Measurements from ENCODE around the gene MLPH.

Gene MLPH

GRCh38 chr2:237572021-237572741 is 85.1 kb downstream of the MLPH start:
- peak; percentile 34 for DNase-seq

GRCh38 chr2:237572742-237573101 is 85.7 kb downstream of the MLPH start:
- DNase-seq, result no peak

- no peak for DNase-seq
Measured at GRCh38 chr2:237573721-237574415, 86.8 kb downstream of the MLPH start.

- no peak for DNase-seq
Measured at GRCh38 chr2:237574467-237574866, 87.4 kb downstream of the MLPH start.

DNA sequence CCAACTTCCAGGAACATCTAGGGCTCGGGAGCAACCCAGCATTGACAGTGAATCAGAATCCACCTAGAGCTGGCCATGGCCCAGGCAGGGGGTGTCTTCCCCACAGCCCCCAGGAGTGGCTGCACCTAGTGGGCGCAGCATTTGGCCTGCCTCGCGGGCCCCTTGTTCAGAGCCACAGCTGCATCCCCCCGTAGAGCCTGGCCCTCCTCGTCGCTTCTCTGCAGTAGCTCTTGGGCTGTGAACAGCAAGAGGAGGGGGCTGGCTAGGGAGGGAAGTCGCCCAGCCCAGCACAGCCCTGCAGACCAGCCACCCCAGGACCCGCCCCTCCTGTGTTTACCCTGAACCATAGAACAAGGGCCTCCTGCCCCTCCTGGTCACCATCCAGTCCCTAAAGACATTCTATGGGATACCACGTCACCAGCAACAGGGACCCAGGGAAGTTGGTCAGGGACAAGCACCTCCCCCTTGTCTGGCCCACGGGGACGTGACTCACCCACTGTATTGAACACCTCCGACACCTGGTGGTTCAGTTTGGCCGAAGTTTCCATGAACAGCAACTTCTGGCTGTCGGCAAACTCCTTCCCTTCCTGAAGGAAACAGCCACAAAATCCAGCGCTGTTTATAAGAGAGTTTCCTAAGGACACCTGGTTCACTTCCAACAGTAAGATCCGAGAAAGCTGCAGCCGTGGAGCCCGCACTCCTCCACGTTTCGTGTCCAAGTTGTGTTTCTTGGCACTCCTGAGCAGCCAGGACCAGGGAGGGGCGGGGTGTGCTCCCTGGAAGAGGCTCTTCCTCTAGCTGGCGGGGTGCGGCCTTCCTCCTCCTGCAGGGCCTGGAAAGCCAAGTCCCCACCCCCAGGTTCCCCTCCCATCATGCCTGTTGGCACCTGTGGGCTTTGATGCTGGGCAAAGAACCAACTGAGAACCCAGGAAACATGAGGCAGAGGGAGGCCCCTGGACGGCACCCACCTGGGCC is 88.1 kb downstream of the MLPH start:
- DNase-seq, result no peak

DNA sequence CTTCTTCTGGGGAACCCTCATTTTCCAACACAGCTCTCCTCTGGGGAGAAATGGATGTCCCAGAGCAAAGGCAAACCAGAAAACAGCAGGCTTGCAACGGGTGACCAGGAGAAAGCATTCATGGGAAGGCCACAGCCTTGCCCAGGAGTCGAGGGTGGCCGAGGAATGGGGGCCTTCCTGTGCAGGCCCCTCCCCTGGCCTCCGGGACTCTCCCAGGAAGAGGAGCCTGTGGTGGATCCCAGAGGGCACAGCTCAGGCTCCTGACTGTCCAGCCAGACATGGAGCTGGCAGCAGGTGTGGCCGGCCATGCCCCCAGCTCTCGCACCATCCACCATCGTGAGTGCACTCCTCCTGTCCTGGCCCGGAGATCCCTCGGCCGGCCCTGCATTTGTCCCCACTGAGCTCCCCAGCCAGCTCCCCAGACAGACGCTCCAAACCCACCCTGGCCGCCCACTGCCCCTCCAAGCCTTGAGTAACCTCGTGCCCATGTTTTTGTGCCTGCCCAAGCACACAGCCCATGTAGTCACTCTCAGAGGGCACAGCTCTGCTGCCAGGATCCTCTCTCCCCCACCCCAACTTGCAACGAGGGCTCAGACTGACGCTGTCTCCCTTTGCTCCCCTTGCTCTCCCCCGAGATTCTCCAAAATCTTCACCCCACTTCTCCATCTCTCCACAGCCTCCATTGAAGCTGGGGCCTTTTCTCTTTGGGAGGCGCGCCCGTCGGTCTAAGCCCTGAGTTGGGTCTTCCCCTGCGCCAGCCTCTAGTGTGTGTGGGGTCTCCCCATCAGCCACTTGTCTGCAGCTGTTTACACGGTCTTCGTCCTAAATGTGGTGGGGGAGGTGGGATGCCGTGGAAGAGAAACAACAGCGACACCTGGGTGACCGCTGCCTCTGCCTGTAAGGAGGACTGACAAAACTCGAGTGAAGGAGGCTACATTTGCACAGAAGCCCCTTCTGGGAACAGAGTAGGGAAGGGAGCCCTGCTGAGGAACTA is 89.1 kb downstream of the MLPH start:
- no peak for DNase-seq

DNA sequence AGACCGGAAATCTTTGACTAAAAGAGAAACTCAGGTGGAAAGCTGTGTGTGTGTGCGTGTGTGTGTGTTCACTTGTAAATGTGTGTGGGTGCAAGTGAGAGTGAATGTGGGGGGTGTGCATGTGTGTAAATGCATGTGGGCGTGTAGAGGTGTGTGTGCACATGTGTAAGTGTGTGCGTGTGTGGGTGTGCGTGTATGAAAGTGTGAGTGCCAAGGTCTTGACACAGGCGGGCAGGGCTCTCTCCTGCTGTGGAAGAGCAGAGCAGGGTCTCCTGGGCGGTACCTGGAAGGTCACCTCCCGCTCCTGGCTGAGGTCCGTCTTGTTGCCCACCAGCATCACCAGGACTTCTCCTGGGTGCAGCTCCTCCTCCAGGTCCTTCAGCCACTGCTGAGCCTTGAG is 89.9 kb downstream of the MLPH start:
- DNase-seq, result no peak

DNA sequence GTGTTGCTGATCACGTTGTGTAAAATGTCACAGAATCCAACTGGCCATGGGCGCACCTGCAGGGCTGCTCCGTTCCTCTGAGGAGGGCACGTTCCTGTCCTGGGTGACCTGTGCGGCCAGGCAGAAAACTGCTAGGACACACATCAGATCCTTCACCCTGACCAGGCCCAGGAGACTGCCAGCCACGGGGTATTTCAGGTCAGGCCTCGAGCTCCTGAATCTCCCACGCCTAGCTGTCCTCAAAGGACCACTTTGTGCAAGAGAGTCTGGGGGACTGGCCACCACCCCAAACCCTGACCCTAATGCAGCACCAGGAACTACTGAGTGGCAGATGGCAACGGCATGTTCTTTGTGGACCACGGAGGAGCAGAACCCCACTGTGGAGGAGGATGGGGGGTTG is 90.4 kb downstream of the MLPH start:
- no peak for DNase-seq

DNA sequence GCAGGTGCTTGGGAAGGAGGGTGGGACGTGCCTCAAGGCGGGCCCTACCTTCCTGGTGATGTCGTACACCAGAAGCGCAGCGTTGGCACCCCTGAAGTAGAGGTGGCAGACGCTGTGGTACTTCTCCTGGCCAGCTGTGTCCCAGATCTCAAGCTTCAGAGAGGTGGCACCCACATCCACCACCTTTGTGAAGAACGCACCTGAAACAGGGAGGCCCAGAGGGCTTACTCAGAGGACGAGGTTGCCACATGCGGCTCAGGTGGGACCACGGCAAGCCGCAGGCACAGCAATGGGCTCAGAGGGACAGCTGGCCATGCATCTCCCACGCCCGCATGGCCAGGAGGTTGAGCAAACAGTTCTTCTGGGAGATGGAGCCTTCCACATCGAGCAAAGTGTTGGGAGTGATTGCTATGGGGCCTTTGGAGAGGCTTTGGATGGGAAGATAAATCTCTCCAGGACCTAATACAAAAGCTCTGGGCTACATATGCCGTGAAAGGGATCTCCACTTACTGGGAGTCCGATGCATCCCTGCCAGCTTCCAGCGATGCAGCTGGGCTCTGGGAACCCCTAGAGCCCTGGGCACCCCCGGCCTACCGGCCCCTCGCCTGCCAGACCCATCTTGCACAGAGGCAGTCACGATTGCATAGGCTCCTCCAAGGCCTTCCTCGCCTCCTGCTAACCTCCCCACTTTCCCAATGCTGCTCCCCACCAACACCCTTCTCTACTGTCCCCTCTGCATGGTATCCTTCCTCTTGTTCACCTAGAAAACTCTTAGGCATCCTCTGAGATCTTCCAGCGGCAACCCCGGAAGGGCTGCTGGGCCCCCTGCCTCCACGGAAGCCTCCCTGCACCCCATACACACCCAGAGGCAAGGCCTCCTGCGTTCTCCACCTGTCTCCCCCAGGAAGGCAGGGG is 91.2 kb downstream of the MLPH start:
- DNase-seq, result no peak

DNA sequence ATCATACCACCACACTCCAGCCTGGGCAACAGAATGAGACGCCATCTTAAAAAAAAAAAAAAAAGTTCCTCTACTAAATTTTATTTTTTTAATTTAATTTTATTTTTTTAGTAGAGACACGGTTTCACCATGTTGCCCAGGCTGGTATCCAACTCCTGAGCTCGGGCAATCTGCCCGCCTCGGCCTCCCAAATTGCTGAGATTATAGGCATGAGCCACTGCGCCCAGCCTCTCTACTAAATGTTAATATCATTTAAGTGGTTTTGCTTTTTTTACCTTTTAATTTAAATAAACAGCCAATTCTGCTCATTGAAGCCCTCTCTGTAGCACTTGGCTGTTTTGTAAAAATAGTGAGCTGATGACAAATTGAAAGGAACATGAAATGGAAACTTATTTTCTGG is 94.3 kb downstream of the MLPH start:
- no peak for DNase-seq

DNA sequence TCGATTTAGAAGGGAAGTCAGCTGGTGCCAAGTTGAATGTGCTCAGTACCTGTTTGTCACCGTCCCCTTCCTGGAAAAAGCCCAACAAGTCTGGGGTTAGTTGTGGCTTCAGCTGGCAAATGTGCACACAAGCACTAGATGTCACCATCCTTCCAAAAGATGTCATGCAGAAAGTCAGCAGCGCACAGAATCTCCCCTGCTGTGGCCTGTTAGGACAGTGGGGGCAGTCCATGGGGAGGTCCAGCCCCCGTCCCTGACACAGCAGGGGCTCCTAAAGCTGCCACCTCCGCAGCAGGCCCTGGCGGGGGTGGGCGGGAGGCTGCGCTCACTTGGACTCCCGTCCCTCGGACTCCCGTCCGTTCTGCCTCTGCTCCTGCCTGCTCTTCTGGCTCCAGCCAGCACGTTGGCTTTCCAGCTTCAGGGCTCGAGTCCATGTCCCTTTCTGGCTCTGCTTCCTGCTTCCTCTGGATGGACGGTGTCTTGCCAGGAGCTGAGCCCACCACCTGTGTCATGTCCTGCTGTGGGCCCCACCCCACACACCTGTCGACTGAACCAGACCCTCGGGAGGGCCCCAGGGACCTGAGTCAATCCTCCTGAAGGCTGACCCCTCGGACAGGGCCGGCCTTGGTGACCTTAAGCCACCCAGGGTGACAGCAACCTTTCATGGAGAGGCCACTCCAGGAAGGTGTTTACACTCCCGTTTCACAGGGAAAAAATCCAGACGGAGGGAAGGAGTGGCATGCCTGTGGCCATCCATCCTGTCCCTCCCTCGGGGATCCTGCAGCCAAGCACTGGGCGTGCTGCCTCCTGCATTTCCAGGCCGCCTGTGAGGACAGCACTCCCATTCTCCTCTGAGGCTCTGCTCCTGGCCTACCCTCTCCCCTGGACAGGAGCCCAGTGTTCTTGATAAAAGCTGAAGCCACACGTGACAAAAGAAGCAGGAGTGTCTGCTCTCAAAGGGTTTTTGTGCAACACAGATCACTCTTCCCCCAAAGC is 95.0 kb downstream of the MLPH start:
- no peak for DNase-seq

DNA sequence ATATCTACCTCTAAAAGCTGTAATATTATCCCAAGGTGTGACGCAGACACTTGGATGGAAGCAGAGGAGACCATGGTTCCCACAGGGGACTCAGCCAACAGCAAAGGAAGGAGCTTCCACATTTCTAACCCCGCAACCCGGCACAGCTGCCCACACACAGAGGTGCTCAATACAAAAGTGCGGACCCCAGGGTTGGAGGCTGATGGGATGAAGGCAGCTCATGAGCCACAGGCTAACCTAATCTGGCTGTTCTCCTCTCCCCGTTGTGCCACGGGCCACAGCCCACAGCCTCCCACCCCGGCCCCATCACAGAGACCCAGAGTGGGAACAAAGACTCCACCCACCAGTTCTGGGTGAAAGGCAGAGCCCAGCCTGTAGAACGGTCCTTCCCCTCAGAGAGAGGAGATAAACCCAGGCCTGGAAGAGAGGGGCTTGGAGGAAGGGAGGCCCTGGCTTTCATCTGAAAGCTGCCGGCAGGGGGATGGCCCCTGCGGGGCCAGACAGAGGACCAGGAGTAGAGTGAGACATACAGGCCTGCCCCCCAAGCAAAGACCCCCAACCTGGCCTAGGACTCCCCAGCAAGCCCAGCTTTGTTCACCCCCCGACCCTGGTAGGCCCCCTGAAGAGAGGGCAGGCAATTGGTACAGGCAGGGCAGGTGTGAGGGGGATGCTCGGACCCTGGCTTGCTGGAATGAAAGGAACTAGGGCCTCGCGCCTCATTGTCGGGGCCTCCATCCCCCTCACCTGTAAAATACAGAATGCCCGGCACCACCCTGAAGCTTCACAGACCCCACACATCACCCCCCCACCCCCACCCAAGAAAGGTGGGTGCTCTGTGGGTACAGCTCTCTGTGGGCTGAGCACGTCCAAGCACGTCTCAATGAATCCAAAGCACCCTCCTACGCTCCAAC is 96.6 kb downstream of the MLPH start:
- no peak for DNase-seq

DNA sequence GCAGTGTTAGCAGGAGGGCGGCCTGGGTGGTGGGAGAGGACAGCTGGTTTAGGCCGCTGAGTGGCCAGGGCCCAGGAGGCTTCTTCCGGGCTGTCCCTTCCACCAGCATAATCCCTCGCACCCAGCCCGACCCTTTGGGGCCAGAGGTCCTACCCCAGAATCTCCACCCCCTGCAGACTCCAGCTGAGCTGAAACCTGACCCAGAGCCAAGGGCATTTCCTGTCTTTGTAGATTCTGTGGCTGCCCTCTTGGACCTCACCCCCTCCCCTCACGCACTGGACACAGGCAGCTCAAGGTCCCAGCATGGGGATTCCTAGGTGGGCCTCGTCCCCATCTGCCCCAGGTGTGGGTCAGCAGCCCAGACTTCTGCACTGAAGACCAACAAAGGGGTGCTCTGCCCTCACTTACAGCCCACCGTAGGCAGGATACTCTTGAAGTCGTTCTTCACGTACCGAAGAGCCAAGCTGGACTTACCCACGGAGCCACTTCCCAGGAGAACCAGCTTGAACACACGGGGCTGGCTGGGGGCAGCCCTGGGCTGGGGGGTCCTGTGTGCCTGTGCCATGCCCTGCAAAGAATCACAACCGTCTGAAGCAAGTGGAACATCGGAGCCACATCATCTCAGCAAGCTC is 98.7 kb downstream of the MLPH start:
- DNase-seq, result no peak

DNA sequence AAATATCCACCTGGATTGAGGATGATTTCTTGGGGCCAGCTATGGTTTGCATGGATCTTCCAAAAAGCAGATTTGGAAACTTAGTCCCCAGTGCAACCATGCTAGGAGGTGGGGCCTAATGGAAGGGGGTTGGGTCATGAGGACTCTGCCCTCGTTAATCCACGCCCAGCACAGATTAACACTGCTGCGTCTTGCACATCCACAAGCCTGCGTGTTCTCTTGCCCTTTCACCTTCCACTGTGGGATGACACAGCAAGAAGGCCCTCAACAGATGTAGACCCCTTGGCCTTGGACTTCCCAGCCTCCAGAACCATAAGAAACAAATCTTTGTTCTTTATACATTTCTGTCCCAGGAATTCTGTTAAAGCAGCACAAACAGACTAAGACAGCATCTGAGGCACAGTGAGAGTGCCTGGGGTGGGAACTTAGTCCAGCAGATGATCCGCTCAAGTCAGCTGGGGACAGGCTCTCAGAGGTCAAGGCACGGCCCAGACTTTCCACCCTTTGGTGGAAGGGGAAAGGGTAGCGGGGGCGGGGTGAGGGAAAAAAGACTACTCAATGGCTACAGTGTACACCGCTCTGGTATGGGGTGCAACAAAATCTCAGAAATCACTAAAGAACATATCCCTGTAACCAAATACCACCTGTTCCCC is 101.1 kb downstream of the MLPH start:
- DNase-seq, result no peak

GRCh38 chr2:237590272-237591140 is 103.5 kb downstream of the MLPH start, which contains the start of gene RAB17:
Gene RAB17 (minus strand): TSS chr2:237590734. CDS start chr2:237586154, 4,580 bp downstream.
- no peak for DNase-seq

GRCh38 chr2:237591141-237591881 is 104.3 kb downstream of the MLPH start:
- DNase-seq, result no peak
